GM18951 (cell line): ENCODE data around the gene ZNF366.
"Not testable (repeated sequence)": the region's sequence is repeated elsewhere in the genome, so short reads cannot be mapped to it uniquely, and the experiment has no call there.

Source experiments
- POLR2A ChIP-seq: IDR thresholded peaks from 4 replicates; pipeline ENCODE4 v1.6.1; 2011; ENCODE audit warnings: mild to moderate bottlenecking; ENCODE audit not compliant: insufficient read length, insufficient read depth; ENCODE audit errors: extremely low read depth
- in situ Hi-C: fragments of 300-500 bp; cut with MboI; formaldehyde crosslinking; loops from one replicate; pipeline ENCODE4 v1.12.0; 2022; ENCODE audit warnings: low sequenced_read_pairs, mixed read lengths, inconsistent platforms; ENCODE audit not compliant: unreplicated experiment

Gene ZNF366

DNA sequence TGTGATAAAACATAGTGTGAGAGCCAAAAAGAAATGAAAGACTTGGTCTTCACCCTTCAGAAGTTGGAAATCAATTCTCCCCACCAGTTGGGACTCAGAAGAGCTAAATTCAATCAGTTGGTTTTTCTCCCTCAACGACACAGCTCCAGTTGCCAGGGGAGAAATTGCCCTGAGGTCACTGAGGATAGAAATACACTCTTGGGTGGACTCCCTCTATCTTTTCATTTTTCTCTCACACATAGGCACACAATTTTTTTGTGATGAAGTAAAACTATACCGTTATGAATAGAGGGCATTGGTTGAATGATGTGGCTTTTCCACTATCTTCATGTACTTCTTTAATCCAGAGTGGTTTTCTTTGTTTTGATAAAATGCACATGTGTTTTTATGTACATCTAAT lies 80.2 kb downstream of the ZNF366 start:
- in situ Hi-C loops, result no loop called here

GRCh38 chr5:72426019-72426418 lies 81.2 kb downstream of the ZNF366 start:
- in situ Hi-C loops, result no loop called here
- TF ChIP-seq POLR2A, result no peak

More for the DNA sequence above, 80.2 kb downstream of the ZNF366 start:
- no peak for TF ChIP-seq POLR2A

DNA sequence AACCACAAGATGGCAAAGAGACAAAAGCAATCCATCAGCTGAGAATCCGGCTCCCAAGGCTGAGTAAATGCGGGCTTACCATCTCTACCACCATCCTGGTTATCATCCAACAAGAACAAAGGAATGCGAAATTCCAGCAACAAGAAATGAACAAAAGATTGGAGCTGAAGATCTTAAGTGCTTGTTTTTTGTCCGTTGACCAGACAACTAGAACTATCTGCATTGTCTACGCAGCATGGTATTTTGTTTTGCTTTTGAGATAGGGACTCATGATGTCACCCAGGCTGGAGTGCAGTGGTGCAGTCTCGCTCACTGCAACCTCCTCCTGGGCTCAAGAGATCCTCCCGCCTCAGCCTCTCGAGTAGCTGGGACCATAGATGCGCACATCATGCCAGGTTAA lies 88.9 kb downstream of the ZNF366 start:
- TF ChIP-seq POLR2A, result no peak
- in situ Hi-C loops, result no loop called here

DNA sequence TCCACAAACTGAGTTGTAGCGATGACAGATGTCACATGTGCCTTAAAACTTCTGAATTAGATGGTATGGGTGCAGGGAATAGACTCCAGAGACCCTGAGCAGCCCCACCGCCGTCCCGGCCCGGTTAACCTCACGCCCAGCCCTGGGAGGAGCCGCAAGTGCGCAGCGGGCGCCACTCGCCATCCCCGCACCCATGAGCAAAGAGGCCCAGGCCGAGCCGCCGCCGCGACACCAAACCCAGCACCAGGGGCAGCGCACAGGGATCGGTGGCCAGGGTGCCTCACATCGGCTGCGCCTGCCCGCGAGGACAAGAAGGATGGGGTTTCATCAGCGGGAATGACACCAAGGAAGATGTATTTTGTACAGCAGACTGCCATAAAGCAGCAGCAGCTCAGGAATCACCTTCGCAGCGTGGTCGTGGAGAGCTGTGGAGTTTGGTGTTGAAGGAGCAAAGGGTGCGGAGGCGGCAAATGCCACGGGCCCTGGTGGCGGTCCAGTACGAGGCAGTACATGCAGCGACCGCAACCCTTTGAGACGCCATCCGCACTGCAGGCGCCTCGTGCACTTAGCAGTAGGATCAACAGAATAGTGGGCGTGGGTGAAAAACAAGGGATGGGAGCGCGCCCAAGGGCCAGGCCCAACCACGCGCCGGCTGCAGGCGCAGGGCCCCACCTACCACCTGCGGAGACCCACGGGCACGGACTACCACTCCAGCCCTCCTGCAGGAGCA lies 89.7 kb downstream of the ZNF366 start:
- in situ Hi-C loops, result no loop called here
- TF ChIP-seq POLR2A, result no peak

DNA sequence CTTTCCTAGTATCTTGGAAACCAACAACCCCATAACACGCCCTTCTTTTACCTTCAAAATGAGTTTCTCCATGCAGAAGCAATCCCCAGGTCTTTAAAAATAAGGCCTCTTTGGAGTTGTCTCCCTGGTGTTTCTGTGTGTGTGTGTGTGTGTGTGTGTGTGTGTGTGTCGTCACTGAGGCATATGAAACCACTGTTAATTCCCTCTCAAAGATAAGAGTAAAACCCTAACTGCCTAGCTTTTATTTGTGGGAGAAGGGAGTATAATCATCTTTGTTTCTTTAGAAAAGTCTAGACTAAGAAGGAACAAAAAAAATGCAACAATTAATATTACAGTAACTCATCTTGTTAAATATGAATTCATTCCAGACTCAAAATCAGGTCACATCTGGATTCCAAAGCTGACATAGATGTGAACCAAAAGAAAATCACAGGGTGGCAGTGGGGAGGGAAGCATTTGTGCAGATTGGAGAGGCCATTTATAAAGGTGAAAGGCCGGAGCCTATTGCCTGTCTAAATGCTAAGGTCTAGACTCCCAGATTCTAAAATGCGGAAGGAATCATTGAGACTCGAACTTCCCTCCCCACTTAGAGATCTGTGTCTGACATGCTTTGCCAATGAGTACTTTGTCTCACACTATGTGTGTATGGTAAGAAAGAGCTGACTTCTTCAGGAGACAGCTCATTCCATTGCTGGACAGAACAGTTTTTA lies 91.4 kb downstream of the ZNF366 start:
- no peak for TF ChIP-seq POLR2A
- in situ Hi-C loops, result no loop called here

DNA sequence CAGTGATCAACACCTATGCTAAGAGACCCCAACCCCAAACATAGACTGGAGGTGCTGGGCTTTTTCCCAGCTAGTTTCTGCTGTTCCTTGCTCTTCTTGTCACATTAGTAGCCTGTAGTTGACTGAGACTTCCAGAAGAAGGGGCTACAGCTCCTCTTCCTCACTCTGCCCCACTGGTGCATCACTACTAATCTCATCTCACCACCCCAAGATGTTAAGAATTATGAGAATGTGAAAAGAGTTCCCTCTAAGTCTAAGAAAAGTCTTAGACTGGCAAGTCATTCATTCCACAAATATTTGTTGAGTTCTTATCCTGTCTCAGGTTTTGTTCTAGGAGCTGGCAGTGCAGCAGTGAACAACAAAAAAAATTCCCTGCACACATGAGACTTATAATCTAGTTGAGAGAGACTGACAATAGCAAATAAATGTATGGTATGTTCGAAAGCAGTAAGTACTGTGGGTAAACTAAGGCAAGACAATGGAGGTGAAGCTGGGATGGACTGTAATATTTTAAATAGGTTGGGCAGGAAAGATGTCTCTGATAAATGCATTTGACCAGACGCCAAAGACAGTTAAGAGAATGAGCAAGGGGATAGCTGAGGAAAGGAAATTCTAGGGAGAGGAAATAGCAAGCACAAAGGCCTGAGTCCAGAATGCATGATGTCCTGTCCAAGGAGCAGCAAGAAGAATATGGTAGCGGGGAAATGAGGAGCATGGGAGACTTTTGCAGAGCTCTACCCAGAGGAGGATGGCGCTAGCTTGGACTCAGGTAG lies 94.7 kb downstream of the ZNF366 start:
- TF ChIP-seq POLR2A, result no peak

DNA sequence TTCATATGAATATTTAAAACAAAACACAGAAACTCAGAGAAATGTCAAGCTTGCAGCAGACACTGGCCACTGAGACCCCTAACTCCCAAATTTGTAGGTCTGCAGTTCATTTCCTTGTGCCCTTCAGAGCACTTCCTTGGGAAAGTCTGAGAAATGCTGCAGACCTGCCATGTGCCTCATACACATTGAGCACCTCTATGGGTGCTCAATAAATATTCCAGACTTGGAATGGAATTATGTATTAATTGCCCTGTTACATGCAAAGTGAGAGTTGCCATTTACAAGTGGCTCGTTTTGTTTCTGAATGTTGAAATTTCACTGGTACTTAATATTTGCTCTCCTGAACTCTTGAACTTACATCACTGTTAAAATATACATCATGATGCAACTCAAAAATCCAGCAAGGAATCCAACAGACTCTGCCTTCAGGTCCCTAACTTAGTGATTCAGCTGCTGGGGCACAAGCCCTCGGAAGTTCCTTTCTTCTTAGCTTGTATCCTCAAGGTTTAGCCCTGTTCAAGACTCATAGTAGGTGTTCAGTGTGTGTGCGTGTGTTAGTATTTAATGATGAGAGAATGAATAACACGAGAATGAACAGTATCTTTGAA lies 96.4 kb downstream of the ZNF366 start:
- in situ Hi-C loops, result no loop called here
- no peak for TF ChIP-seq POLR2A

More for the DNA sequence above, 94.7 kb downstream of the ZNF366 start:
- in situ Hi-C loops, result no loop called here

GRCh38 chr5:72408603-72409002 lies 98.6 kb downstream of the ZNF366 start:
- in situ Hi-C loops, result no loop called here
- no peak for TF ChIP-seq POLR2A

DNA sequence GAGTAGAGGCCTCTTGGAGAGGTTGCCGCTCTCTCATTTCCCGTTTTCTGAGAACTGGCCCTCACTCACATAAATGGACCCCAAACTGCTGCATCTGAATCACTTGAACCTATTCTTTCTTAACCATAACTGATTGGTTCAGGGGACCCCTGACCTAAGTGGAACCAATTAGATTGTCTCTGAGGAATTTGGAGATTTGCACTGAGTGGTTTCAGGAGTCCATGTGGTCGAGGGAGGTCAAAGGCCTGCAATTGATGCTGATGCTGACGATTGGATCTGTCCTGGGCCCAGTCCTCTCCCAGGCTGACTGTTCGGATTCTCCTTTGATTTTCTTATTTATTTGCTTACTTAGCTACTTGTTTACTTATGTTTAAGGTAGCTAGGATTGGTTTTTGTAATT lies 99.1 kb downstream of the ZNF366 start:
- in situ Hi-C loops, result no loop called here
- TF ChIP-seq POLR2A, result no peak

DNA sequence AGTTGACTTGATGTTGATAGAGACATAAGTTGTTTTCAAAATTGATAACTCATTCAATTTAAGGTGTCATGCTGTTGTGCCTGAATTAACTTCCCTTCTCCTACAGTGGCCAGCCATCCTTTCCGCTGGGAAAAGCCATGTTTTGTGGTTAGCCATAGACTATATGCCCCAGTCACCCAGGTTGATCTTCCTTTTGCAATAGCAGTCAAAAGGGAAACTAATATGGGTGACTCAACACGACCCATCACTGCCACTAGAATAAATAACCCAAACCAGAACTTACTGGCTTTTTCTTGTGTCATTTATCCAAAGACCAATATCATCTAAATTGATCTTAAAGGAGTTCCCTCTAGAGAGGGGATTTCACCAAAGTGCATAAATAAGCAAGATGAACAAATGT lies 99.7 kb downstream of the ZNF366 start:
- in situ Hi-C loops, result no loop called here
- TF ChIP-seq POLR2A, result no peak

- in situ Hi-C loops, result no loop called here
- no peak for TF ChIP-seq POLR2A
These were observed 100.1 kb downstream of the ZNF366 start for GRCh38 chr5:72407078-72407477.

- in situ Hi-C loops, result not testable (repeated sequence)
These were observed 102.4 kb downstream of the ZNF366 start for GRCh38 chr5:72404771-72405170.

DNA sequence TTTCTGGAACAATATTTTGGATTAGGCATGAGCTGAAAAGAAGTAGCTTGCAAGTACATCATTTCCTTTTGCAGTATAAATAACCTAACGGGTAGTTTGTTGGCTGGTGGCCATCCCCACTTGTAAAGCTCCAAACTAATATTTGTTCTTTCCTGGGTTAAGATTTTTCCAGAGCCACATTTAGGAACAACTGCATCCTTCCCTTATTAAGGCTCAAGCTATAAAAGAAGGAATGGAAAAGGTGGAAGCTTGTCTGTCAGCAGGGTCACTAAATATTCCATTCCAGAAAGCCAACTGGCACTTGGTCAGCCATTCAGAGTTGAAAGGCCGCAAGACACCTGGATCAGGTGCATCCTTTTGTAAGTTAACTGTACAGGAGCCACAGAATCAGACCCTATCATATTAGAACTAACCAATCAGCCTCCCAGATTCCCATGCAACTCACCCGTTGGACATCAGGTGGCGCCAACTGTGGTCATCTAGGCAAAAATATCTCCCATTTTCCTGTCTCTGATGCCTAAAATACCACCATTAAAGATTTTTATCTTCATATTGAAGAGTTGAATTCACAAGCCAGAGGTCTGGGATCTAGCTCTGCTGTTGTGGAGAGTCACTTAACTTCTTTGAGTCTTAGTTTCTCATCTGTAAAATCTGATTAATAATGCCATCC lies 104.1 kb downstream of the ZNF366 start:
- no peak for TF ChIP-seq POLR2A
- in situ Hi-C loops, result no loop called here
